Astrocyte of the spinal cord (primary cell): ENCODE results near the gene MATN4.
A peak's percentile ranks its signal among the peaks of the same experiment; 100 is the strongest.

Source experiments
- DNase-seq: peaks from one replicate; pipeline ENCODE4 v3.0.0; 2011; ENCODE audit warnings: low read depth, low spot score
- H3K4me3 ChIP-seq: 2 replicates; pipeline ENCODE4 v1.5.1; 2011; ENCODE audit warnings: low read depth, mild to moderate bottlenecking, low read length, moderate library complexity
- CTCF ChIP-seq: IDR thresholded peaks from 2 replicates; pipeline ENCODE4 v1.5.1; 2012; ENCODE audit warnings: low read depth, mild to moderate bottlenecking, low read length, inconsistent platforms
- in situ Hi-C: cut with HindIII; loops from 2 replicates; pipeline ENCODE4 v1.10.0; 2017; ENCODE audit warnings: low sequenced_read_pairs

Gene MATN4

GRCh38 chr20:45306431-45306982 is 1.6 kb downstream of the MATN4 start, which contains the start of gene RBPJL:
Gene RBPJL (plus strand): TSS chr20:45306840. CDS start chr20:45306923, 83 bp downstream.
- DNase-seq, result no peak
- TF ChIP-seq CTCF, result peak; percentile 80
- H3K4me3 ChIP-seq, result no peak within 1 kb of the TSS
- in situ Hi-C loops, result no loop called here

GRCh38 chr20:45305262-45305661 is 2.8 kb downstream of the MATN4 start:
- H3K4me3 ChIP-seq, result no peak overlapping the region
- no peak for DNase-seq
- in situ Hi-C loops, result no loop called here
- no peak for TF ChIP-seq CTCF

DNA sequence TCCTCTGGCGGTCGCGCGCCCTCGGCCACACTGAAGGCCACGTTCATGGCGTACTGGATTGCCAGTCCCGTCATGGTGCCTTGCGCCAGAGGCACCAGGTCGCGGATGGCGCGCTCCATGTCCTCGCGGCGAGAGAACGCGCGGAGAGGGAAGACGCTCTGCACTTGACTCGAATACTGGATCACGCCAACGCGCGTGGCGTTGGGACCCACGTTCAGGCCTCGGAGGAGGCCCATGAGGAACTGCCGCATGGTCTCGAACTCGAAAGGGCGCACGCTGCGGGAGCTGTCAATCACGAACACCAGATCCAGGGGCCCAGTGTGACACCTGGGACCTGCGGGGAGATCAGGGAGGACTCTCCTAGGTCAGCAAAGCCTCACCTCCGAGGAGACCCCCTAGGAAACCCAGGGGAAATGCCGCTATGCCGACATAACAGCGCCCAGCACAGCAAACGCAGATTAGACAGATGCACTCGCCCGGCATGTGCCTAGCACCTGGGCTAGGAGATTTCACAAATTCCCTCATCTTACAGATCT is 3.6 kb downstream of the MATN4 start:
- no peak overlapping the region for H3K4me3 ChIP-seq
- DNase-seq, result no peak
- in situ Hi-C loops, result no loop called here
- no peak for TF ChIP-seq CTCF

- no peak overlapping the region for H3K4me3 ChIP-seq
- in situ Hi-C loops, result no loop called here
- no peak for TF ChIP-seq CTCF
- DNase-seq, result no peak
Observed at GRCh38 chr20:45303586-45304463, 4.3 kb downstream of the MATN4 start.

- no peak for TF ChIP-seq CTCF
- no peak overlapping the region for H3K4me3 ChIP-seq
- in situ Hi-C loops, result no loop called here
- DNase-seq, result no peak
Observed at GRCh38 chr20:45301824-45302271, 6.3 kb downstream of the MATN4 start.

GRCh38 chr20:45300961-45301360 is 7.1 kb downstream of the MATN4 start:
- TF ChIP-seq CTCF, result peak; percentile 44
- in situ Hi-C loops, result no loop called here
- no peak for DNase-seq
- no peak overlapping the region for H3K4me3 ChIP-seq
